H1 (cell line): ENCODE results near the gene ZNF681. TPM values are rescaled to one million over a fixed set of nuclear protein-coding genes. Genes with fewer than 3 reads are reported as not detected.

Experiments used
- CTCF ChIA-PET: fragments of 300-600 bp; sonication (Branson Sonifier 250); formaldehyde crosslinking; loops from one replicate; lab custom pipeline; 2021; ENCODE audit not compliant: partially characterized antibody; lab: Charles Lee
- POLR2A ChIA-PET: fragments of 300-600 bp; sonication (Branson Sonifier 250); formaldehyde crosslinking; loops from one replicate; lab custom pipeline; 2021; ENCODE audit warnings: inconsistent platforms; ENCODE audit not compliant: partially characterized antibody; lab: Charles Lee
- DNase-seq, 2 experiments: peaks; one replicate each; pipeline versions ENCODE4 v3.0.0 to v3.0.0-alpha.2; 2010 to 2022; ENCODE audit warnings: low spot score in 2 of 2, low read depth in 1 of 2, mixed read lengths in 1 of 2
- FAIRE-seq: peaks from 2 replicates; lab custom pipeline; 2011; peaks lifted over from hg19 to GRCh38; lab: Jason Lieb, UNC
- H2AFZ ChIP-seq: 2 replicates; pipeline ENCODE4 v1.8.1; 2012; ENCODE audit warnings: low read length, inconsistent platforms
- H2AK5ac ChIP-seq: 2 replicates; pipeline ENCODE4 v1.6.1; 2013; ENCODE audit warnings: low read depth, low read length
- H2BK120ac ChIP-seq: replicated peaks from 2 replicates; pipeline ENCODE3; 2013; ENCODE audit warnings: low read depth, low read length, inconsistent platforms
- H2BK12ac ChIP-seq: 2 replicates; pipeline ENCODE4 v1.6.1; 2013; ENCODE audit warnings: low read depth, low read length
- H2BK15ac ChIP-seq: 2 replicates; pipeline ENCODE4 v1.6.1; 2013; ENCODE audit warnings: low read length
- H2BK20ac ChIP-seq: 2 replicates; pipeline ENCODE4 v1.6.1; 2013; ENCODE audit warnings: low read length
- H2BK5ac ChIP-seq: 2 replicates; pipeline ENCODE4 v1.6.1; 2013; ENCODE audit warnings: low read depth, low read length
- H3K14ac ChIP-seq: 2 replicates; pipeline ENCODE4 v1.6.1; 2013; ENCODE audit warnings: inconsistent platforms; ENCODE audit not compliant: insufficient read length
- H3K18ac ChIP-seq: 2 replicates; pipeline ENCODE4 v1.6.1; 2013; ENCODE audit warnings: low read length; ENCODE audit errors: extremely low read depth
- H3K23ac ChIP-seq: 2 replicates; pipeline ENCODE4 v1.6.1; 2013; ENCODE audit warnings: inconsistent platforms; ENCODE audit not compliant: insufficient read length
- H3K23me2 ChIP-seq: 2 replicates; pipeline ENCODE4 v1.6.1; 2013; ENCODE audit warnings: low read depth, low read length
- H3K27ac ChIP-seq: 2 replicates; pipeline ENCODE4 v1.6.1; 2011; ENCODE audit warnings: low read depth, low read length, inconsistent platforms
- H3K27me3 ChIP-seq, 4 experiments: replicated peaks in 1 of 4; 1 replicate in 1 of 4; 2 replicates in 3 of 4; pipeline versions ENCODE4 v1.6.1 to v1.8.1; 2011 to 2013; ENCODE audit warnings: low read length in 3 of 4, mild to moderate bottlenecking in 3 of 4, inconsistent platforms in 2 of 4, mixed read lengths in 2 of 4, moderate library complexity in 1 of 4; ENCODE audit not compliant: control insufficient read depth in 3 of 4, insufficient read depth in 3 of 4; ENCODE audit errors: extremely low read depth in 1 of 4
- H3K36me3 ChIP-seq, 4 experiments: 2 replicates each; pipeline versions ENCODE4 v1.6.1 to v1.8.1; 2011 to 2013; ENCODE audit warnings: mild to moderate bottlenecking in 4 of 4, low read length in 3 of 4, moderate library complexity in 2 of 4, control low read depth in 1 of 4, inconsistent platforms in 1 of 4; ENCODE audit not compliant: insufficient read depth in 4 of 4, control insufficient read depth in 2 of 4
- H3K4ac ChIP-seq: replicated peaks from 2 replicates; pipeline ENCODE3; 2013; ENCODE audit warnings: low read length, low read depth, mixed read lengths, inconsistent platforms; ENCODE audit not compliant: insufficient read length
- H3K4me1 ChIP-seq, 4 experiments: replicated peaks in 1 of 4; 1 replicate in 1 of 4; 2 replicates in 3 of 4; pipeline versions ENCODE4 v1.6.1 to v1.8.1; 2011 to 2013; ENCODE audit warnings: low read length in 3 of 4, inconsistent platforms in 2 of 4, mixed read lengths in 1 of 4; ENCODE audit not compliant: insufficient read depth in 4 of 4, control insufficient read depth in 3 of 4
- H3K4me2 ChIP-seq, 2 experiments: 2 replicates each; pipeline versions ENCODE4 v1.6.1 to v1.8.1; 2011 to 2013; ENCODE audit warnings: low read depth in 2 of 2, low read length in 2 of 2, control low read depth in 1 of 2, inconsistent platforms in 1 of 2, mild to moderate bottlenecking in 1 of 2; ENCODE audit not compliant: insufficient read depth in 1 of 2
- H3K4me3 ChIP-seq, 4 experiments: fragments of 200-600, 300-600 bp in 1 of 4; sonication (generic), shearing (Covaris generic), sonication (Bioruptor Twin) in 1 of 4; 2 replicates each; pipeline versions ENCODE4 v1.5.1 to v1.8.1; 2011 to 2016; ENCODE audit warnings: low read length in 4 of 4, low read depth in 3 of 4, control low read depth in 2 of 4, inconsistent platforms in 2 of 4, mild to moderate bottlenecking in 2 of 4, mixed read lengths in 1 of 4, moderate library complexity in 1 of 4; ENCODE audit not compliant: insufficient read depth in 2 of 4; ENCODE audit errors: extremely low read depth in 1 of 4
- H3K56ac ChIP-seq: replicated peaks from 2 replicates; pipeline ENCODE3; 2013; ENCODE audit warnings: low read depth, mild to moderate bottlenecking, mixed read lengths, low read length, inconsistent platforms; ENCODE audit not compliant: insufficient read length
- H3K79me1 ChIP-seq: 2 replicates; pipeline ENCODE4 v1.6.1; 2013; ENCODE audit warnings: low read depth, low read length, control low read depth
- H3K79me2 ChIP-seq, 2 experiments: 2 replicates each; pipeline versions ENCODE4 v1.6.1 to v1.8.1; 2012 to 2013; ENCODE audit warnings: low read length in 2 of 2, mild to moderate bottlenecking in 2 of 2, inconsistent platforms in 1 of 2; ENCODE audit not compliant: insufficient read depth in 2 of 2, control insufficient read depth in 1 of 2
- H3K9ac ChIP-seq, 4 experiments: replicated peaks in 1 of 4; 1 replicate in 1 of 4; 2 replicates in 3 of 4; pipeline versions ENCODE4 v1.6.1 to v1.8.1; 2011 to 2013; ENCODE audit warnings: low read depth in 3 of 4, low read length in 3 of 4, control low read depth in 2 of 4, mild to moderate bottlenecking in 2 of 4, moderate library complexity in 2 of 4, inconsistent platforms in 1 of 4; ENCODE audit errors: extremely low read depth in 1 of 4
- H3K9me3 ChIP-seq, 2 experiments: 2 replicates each; pipeline versions ENCODE4 v1.6.1 to v1.8.1; 2012 to 2013; ENCODE audit warnings: mild to moderate bottlenecking in 2 of 2, moderate library complexity in 2 of 2, control low read depth in 1 of 2, inconsistent platforms in 1 of 2, low read depth in 1 of 2, low read length in 1 of 2, mixed read lengths in 1 of 2; ENCODE audit not compliant: insufficient read depth in 2 of 2
- H4K20me1 ChIP-seq, 2 experiments: replicated peaks in 1 of 2; 2 replicates each; pipeline versions ENCODE3 to v1.8.1; 2011 to 2013; ENCODE audit warnings: inconsistent platforms in 2 of 2, low read length in 2 of 2, mild to moderate bottlenecking in 1 of 2; ENCODE audit not compliant: insufficient read depth in 2 of 2, control insufficient read depth in 1 of 2
- H4K5ac ChIP-seq: 2 replicates; pipeline ENCODE4 v1.6.1; 2013; ENCODE audit warnings: low read length, low read depth, mixed read lengths, inconsistent platforms; ENCODE audit not compliant: insufficient read length
- H4K8ac ChIP-seq: 2 replicates; pipeline ENCODE4 v1.8.0; 2013; ENCODE audit warnings: mild to moderate bottlenecking, moderate library complexity, low read length, inconsistent platforms; ENCODE audit not compliant: insufficient read depth; ENCODE audit errors: extremely low read depth
- H4K91ac ChIP-seq: replicated peaks from 2 replicates; pipeline ENCODE3; 2013; ENCODE audit warnings: low read length, mixed read lengths, inconsistent platforms; ENCODE audit not compliant: insufficient read length
- HDAC2 ChIP-seq, 2 experiments: fragments of 300-600 bp in 1 of 2; sonication (generic) in 1 of 2; IDR thresholded peaks; 2 replicates each; pipeline ENCODE4 v1.6.1; 2011 to 2012; ENCODE audit warnings: low read depth in 2 of 2, low read length in 2 of 2, mild to moderate bottlenecking in 2 of 2, moderate library complexity in 2 of 2, borderline replicate concordance in 1 of 2, inconsistent platforms in 1 of 2
- SRF ChIP-seq: IDR thresholded peaks from 2 replicates; pipeline ENCODE4 v1.6.1; 2011; ENCODE audit warnings: mild to moderate bottlenecking, low read depth, low read length, moderate library complexity
- SUZ12 ChIP-seq: fragments of 200-600 bp; sonication (generic); IDR thresholded peaks from 2 replicates; pipeline ENCODE4 v1.6.1; 2012; ENCODE audit warnings: mild to moderate bottlenecking, inconsistent platforms, low read length, moderate library complexity, mixed read lengths
- polyA plus RNA-seq, 7 experiments: library from polyadenylated mRNA; depleted of rRNA in 3 of 7; stranded (reverse) in 5 of 7; unstranded in 2 of 7; fragments of >200 nt in 5 of 7; fragments of 200-250 nt in 2 of 7; gene quantifications; 1 replicate in 5 of 7; 2 replicates in 1 of 7; 4 replicates in 1 of 7; pipeline versions ENCODE4 v1.2.1 to v1.2.3, GENCODE V29; 2011 to 2013; ENCODE audit warnings: missing spikeins in 2 of 7, mixed read lengths in 2 of 7
- total RNA-seq: library from RNA; stranded (reverse); fragmentation: NEBNext Ultra II Directional; extraction: Animal tissue kit (Norgen Biotek cat#: 25700); gene quantifications from 2 replicates; pipeline ENCODE4 v1.2.1, GENCODE V29; 2021

Gene ZNF681
- total and polyA plus RNA-seq, 2 of the 8 experiments (the other 6 are each of a cell fraction or from before 2014, with no cell fraction given) = 1.1 to 6.8 TPM

GRCh38 chr19:23795462-23795861, 36.8 kb upstream of the ZNF681 start:
- Histone ChIP-seq H3K4me2 (no peak overlapping the region), H4K5ac (no peak overlapping the region), H3K9ac (no peak overlapping the region), H2BK12ac (no peak overlapping the region), H2BK5ac (no peak overlapping the region), H3K56ac (no peak overlapping the region), H2BK15ac (no peak overlapping the region), H3K18ac (no peak overlapping the region), H4K91ac (no peak overlapping the region), H3K9me3 (peaks cover 0 to 10% of the 10 kb centered on the region in 2 experiments; a peak in 3 of 4 replicates), H3K27me3 (no peaks in the 10 kb centered on the region), H3K79me1 (no peaks in the 10 kb centered on the region), H2AFZ (no peak overlapping the region), H3K14ac (no peak overlapping the region), H4K20me1 (peaks cover 0 to 2% of the 10 kb centered on the region in 2 experiments), H3K23ac (no peak overlapping the region), H2AK5ac (no peak overlapping the region), H3K27ac (no peak overlapping the region), H3K4ac (no peak overlapping the region), H3K4me3 (no peak overlapping the region), H3K36me3 (0 out of 8 replicates have a peak, but pooled peaks cover 0 to 2% (median 0%) of the 10 kb centered on the region in 4 experiments), H2BK20ac (no peak overlapping the region), H3K4me1 (no peaks in the 10 kb centered on the region), H2BK120ac (no peak overlapping the region), H3K79me2 (peaks cover 0 to 71% of the 10 kb centered on the region in 2 experiments; a peak in 3 of 4 replicates), H3K23me2 (no peaks in the 10 kb centered on the region), H4K8ac (no peak overlapping the region)
- ChIA-PET CTCF (interaction anchor here (1.8 kb wide), 1 partner anchor 22 kb away, joined by 6 read pairs; no protein-coding TSS in a partner anchor), POLR2A (interaction anchor here (1.4 kb wide), 1 partner anchor 32 kb away, joined by 9 read pairs; a partner anchor contains a TSS)
- FAIRE-seq (no peak), DNase-seq (no peak)
- TF ChIP-seq SUZ12 (no peak), HDAC2 (IDR thresholded peaks at IDR 0.05; ENCODE audit: borderline replicate concordance in 1 of 2, low read depth in 2 of 2, low read length in 2 of 2) (no peak), SRF (no peak)
